GM21423 (cell line): ENCODE measurements around the gene SLC50A1.

Experiments used
- ATAC-seq: cut with Tn5 transposase; IDR thresholded peaks from one replicate; pipeline ENCODE4 v1.9.1; 2021; ENCODE audit warnings: mild to moderate bottlenecking, moderate library complexity; ENCODE audit not compliant: unreplicated experiment

Gene SLC50A1

GRCh38 chr1:155182052-155182550 lies 46.4 kb downstream of the SLC50A1 start:
- no peak for ATAC-seq

GRCh38 chr1:155183775-155184221 lies 48.1 kb downstream of the SLC50A1 start:
- no peak for ATAC-seq

- no peak for ATAC-seq
Observed at GRCh38 chr1:155184351-155184811, 48.7 kb downstream of the SLC50A1 start.

GRCh38 chr1:155184835-155185782 lies 49.5 kb downstream of the SLC50A1 start:
- ATAC-seq = peak; percentile 76

- ATAC-seq = peak; percentile 23
Observed at GRCh38 chr1:155185783-155186066, 50.1 kb downstream of the SLC50A1 start.

GRCh38 chr1:155186067-155186793 lies 50.6 kb downstream of the SLC50A1 start:
- ATAC-seq = no peak

- ATAC-seq = no peak
Observed at GRCh38 chr1:155186794-155187455, 51.3 kb downstream of the SLC50A1 start.

GRCh38 chr1:155187456-155187891 lies 51.8 kb downstream of the SLC50A1 start:
- ATAC-seq = no peak

- ATAC-seq = no peak
Observed at GRCh38 chr1:155188268-155188667, 52.6 kb downstream of the SLC50A1 start.
